Endometrial microvascular endothelial cells (primary cell): ENCODE data around the gene EHD1. TPM values are rescaled to one million over a fixed set of nuclear protein-coding genes. Genes with fewer than 3 reads are reported as not detected.
"Not testable (repeated sequence)": the region's sequence is repeated elsewhere in the genome, so short reads cannot be mapped to it uniquely, and the experiment has no call there.

Source experiments
- in situ Hi-C: cut with HindIII; loops from 2 replicates; pipeline ENCODE4 v1.10.0; 2017; ENCODE audit warnings: low sequenced_read_pairs, low pct_unique_long_range_greater_than_20kb; ENCODE audit errors: inconsistent ontology term
- total RNA-seq: library from RNA; depleted of rRNA; stranded (reverse); fragments of >200 nt; gene quantifications from one replicate; pipeline ENCODE4 v1.2.3, GENCODE V29; 2015; ENCODE audit errors: inconsistent ontology term

EHD1 gene
- total RNA-seq, 1 donor from 2014 or later, result 202 TPM

GRCh38 chr11:64815433-64815832 is 63.0 kb downstream of the EHD1 start:
- in situ Hi-C loops, result not testable (repeated sequence)

GRCh38 chr11:64814712-64815187 is 63.7 kb downstream of the EHD1 start:
- in situ Hi-C loops, result no loop called here

GRCh38 chr11:64813826-64814225 is 64.6 kb downstream of the EHD1 start:
- in situ Hi-C loops, result no loop called here

GRCh38 chr11:64810891-64811272 is 67.5 kb downstream of the EHD1 start:
- in situ Hi-C loops, result no loop called here

- in situ Hi-C loops, result no loop called here
Measured at GRCh38 chr11:64810271-64810890, 68.0 kb downstream of the EHD1 start, which contains the start of gene MEN1. Gene MEN1 (minus strand): TSS chr11:64810551. CDS start chr11:64810109, 442 bp downstream.

GRCh38 chr11:64809781-64810241 is 68.6 kb downstream of the EHD1 start:
- in situ Hi-C loops, result no loop called here

- in situ Hi-C loops, result no loop called here
Measured at GRCh38 chr11:64805481-64805880, 72.9 kb downstream of the EHD1 start.

- in situ Hi-C loops, result no loop called here
Measured at GRCh38 chr11:64804346-64805210, 73.8 kb downstream of the EHD1 start.

GRCh38 chr11:64803846-64804345 is 74.5 kb downstream of the EHD1 start:
- in situ Hi-C loops, result no loop called here

- in situ Hi-C loops, result no loop called here
Measured at GRCh38 chr11:64803158-64803845, 75.1 kb downstream of the EHD1 start, which contains the start of gene MAP4K2. Gene MAP4K2 (minus strand): TSS chr11:64803214. CDS start chr11:64803149, 65 bp downstream.

GRCh38 chr11:64802370-64803157 is 75.9 kb downstream of the EHD1 start:
- in situ Hi-C loops, result no loop called here

Other genes with a start within 250 kb of the EHD1 start
- not detected for gene NRXN2, start 155.4 kb downstream of the EHD1 start, total RNA-seq
- gene RASGRP2, start 134.5 kb downstream of the EHD1 start, total RNA-seq, result 1.3 TPM
- not detected for gene PYGM, start 118.6 kb downstream of the EHD1 start, total RNA-seq
- gene SF1, start 100.1 kb downstream of the EHD1 start, total RNA-seq, result 167 TPM
- gene MAP4K2, start 75.4 kb downstream of the EHD1 start, total RNA-seq, result 42.8 TPM
- 34.0 TPM for gene MEN1, start 68.1 kb downstream of the EHD1 start, total RNA-seq
- gene CDC42BPG, start 34.0 kb downstream of the EHD1 start, total RNA-seq, result 0.19 TPM
- 26.2 TPM for gene ATG2A, start 38.6 kb upstream of the EHD1 start, total RNA-seq
- 26.5 TPM for gene PPP2R5B, start 46.1 kb upstream of the EHD1 start, total RNA-seq
- gene GPHA2, start 57.3 kb upstream of the EHD1 start, total RNA-seq, result not detected
- not detected for gene MAJIN, start 93.5 kb upstream of the EHD1 start, total RNA-seq
- 2.8 TPM for gene BATF2, start 118.3 kb upstream of the EHD1 start, total RNA-seq
- gene ARL2, start 135.5 kb upstream of the EHD1 start, total RNA-seq, result 92.0 TPM
- gene SNX15, start 148.8 kb upstream of the EHD1 start, total RNA-seq, result 17.7 TPM
- gene SAC3D1, start 162.6 kb upstream of the EHD1 start, total RNA-seq, result 17.8 TPM
- gene NAALADL1, start 179.9 kb upstream of the EHD1 start, total RNA-seq, result 13.3 TPM
- gene CDCA5, start 205.4 kb upstream of the EHD1 start, total RNA-seq, result 38.7 TPM
- 33.8 TPM for gene ZFPL1, start 205.6 kb upstream of the EHD1 start, total RNA-seq
- gene VPS51, start 217.6 kb upstream of the EHD1 start, total RNA-seq, result 219 TPM
- gene TM7SF2, start 233.3 kb upstream of the EHD1 start, total RNA-seq, result 16.6 TPM
- 16.1 TPM for gene ZNHIT2, start 239.1 kb upstream of the EHD1 start, total RNA-seq
- gene FAU, start 243.5 kb upstream of the EHD1 start, total RNA-seq, result 393 TPM
- gene MRPL49, start 243.7 kb upstream of the EHD1 start, total RNA-seq, result 56.2 TPM